ENCODE results near the gene NTSR1.

DNA sequence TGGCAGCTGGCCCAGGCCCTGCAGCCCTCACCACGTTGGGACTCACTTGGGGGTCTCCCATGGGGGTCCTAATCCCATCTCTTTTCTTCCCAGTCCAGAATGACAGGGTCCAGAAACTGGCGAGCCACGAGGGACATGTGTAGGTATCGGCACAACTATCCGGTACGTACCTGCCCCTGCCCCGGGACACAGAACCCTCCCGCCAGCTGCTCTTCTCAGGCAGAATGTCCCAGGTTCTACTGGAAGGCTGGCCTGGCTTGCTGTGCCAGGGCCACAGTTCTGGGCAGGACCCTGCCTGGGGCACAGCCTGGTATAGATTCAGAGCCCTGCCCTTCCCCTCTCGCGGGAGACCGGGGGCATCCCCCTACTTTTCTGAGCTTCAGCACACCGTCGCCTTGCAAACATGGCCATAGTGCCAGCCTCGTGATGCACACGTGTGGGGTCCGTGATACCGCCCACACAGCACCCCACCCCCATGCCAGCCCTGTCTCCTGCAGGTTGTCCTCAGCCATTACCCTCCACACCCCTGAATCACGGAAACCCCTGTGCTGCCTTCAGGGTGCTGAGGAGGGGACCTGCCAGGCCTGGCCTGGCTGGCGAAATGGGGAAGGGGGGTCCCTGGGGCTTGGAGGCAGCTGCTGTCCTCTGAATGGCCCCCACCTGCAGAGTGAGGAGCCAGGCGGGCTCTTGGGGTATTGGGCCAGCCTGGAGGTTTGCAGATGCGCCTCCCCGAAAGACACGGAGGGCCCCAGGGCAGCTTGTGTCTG is 99.0 kb downstream of the NTSR1 start:
- TF ChIP-seq POLR2AphosphoS5 (IDR thresholded peaks at IDR 0.05; ENCODE audit: low read depth, low read length) (no peak), CTCF (IDR thresholded peaks at IDR 0.05) (no peak)

All from Panc1 (cell line).